ENCODE results near the gene ENTR1. TPM values are rescaled to one million over a fixed set of nuclear protein-coding genes. Genes with fewer than 3 reads are reported as not detected.

ENTR1 gene
- total RNA-seq, 4 donors from 2014 or later, result 23.3 to 42.0 (median 33.2) TPM

DNA sequence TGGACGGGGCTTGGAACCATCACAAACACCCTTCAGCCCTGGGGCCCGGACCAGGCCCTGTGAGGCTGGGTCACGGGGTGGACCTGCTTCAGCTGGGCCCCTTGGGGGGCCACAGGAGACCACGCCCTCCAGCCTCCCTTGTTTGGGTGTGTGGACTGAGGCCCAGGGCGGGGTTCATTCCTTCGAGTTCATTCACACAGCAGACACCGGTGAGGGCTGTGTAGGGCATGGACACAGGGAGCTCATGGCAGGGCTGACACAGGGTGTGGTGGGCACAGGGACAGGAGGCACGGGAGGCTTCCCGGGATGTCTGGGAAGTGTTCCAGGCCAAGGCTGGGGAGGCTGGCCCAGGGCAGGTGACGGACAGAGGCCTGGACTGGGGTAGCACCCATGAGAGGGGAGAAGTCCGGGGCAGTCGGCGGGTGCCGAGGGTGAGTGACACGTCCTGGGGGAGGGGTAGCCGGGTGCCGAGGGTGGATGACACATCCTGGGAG, 55.8 kb downstream of the ENTR1 start:
- TF ChIP-seq, protein P1, sequence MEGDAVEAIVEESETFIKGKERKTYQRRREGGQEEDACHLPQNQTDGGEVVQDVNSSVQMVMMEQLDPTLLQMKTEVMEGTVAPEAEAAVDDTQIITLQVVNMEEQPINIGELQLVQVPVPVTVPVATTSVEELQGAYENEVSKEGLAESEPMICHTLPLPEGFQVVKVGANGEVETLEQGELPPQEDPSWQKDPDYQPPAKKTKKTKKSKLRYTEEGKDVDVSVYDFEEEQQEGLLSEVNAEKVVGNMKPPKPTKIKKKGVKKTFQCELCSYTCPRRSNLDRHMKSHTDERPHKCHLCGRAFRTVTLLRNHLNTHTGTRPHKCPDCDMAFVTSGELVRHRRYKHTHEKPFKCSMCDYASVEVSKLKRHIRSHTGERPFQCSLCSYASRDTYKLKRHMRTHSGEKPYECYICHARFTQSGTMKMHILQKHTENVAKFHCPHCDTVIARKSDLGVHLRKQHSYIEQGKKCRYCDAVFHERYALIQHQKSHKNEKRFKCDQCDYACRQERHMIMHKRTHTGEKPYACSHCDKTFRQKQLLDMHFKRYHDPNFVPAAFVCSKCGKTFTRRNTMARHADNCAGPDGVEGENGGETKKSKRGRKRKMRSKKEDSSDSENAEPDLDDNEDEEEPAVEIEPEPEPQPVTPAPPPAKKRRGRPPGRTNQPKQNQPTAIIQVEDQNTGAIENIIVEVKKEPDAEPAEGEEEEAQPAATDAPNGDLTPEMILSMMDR (IDR thresholded peaks at IDR 0.05; ENCODE audit: low read depth), result no peak

DNA sequence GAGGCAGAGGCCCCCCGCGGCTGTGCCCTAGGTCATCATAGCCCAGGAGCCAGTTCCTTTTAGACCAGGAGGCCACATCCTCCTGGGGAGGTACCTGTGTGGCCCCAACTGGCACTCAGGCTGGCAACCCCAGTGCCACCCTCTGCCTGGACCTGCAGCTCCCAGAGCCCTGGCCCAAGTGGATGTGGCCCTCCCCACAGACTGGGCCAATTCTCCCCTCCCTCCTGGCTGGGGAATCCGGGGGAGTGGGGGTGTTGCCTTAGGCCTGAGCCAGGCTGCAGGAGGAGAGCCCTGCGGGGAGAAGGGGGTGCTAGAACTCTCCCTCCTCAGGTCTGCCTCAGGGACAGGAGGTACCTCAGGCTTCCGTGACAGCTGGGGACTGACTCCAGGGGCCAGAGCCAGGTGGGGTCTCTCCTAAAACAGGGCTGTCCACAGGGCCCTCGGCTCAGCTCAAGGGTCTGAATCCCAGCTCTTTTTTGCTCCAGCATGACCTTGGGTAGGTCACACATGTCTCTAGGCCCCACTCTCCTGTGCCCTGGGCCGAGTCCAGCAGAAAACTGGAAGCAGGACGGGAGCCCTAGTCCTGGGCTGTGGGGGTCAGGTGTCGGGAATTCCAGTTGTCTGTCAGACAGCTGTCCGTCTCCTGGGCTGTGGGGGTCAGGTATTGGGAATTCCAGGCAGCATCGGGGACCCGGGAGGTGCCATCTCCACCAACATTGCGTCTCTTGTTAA, 56.5 kb downstream of the ENTR1 start:
- TF ChIP-seq, protein P1 (IDR thresholded peaks at IDR 0.05; ENCODE audit: low read depth), result no peak

DNA sequence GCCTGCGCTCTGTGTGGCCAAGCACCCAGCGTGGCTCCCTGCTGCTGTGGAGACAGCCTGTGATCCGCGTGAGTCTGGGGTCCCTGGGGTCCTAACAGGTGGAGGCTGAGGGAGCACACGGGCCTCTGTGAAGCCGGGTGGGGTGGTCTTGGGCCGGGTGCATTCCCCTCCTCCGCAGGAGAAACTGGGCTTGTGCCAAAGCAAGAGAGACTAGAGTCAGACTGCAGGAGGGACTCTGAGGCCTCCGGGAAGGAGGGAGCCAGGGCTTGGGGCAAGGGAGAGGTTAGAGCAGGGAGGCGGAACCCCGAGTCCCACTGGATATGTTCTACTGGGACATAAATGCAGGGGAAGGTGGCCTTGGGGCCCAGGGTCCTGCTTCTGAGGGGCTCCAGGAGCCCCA, 57.3 kb downstream of the ENTR1 start:
- TF ChIP-seq, protein P1 (IDR thresholded peaks at IDR 0.05; ENCODE audit: low read depth), result no peak

DNA sequence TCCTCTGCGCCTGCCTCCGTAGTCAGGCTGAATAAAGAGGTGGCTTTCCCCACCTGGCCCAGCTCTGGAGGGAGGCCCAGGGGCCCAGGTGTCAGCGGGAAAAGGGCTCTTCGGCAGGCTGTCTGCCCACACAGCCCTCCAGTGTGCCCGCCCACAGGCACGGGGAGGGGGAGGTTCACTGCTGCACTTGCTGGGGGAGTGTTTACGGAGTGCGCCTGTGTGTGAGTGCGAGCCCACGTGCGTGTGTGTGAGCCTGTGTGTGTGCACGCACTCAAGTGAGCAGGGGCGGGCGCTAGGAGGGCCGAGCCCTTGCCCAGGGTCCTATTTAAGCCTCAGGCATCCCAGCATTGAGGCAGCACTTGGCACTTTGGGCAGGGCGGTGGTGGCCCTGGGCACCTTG, 57.7 kb downstream of the ENTR1 start:
- TF ChIP-seq, protein P1 (IDR thresholded peaks at IDR 0.05; ENCODE audit: low read depth), result no peak

Other genes starting within 250 kb of the ENTR1 start
- gene LHX3, start 205.5 kb downstream of the ENTR1 start, total RNA-seq, result not detected
- gene QSOX2, start 164.8 kb downstream of the ENTR1 start, total RNA-seq, result 1 to 10 TPM; 3.7 to 5.3 (median 4.5) TPM
- gene CCDC187, start 106.5 kb downstream of the ENTR1 start, total RNA-seq, result not detected
- gene GPSM1, start 83.1 kb downstream of the ENTR1 start, total RNA-seq, result 1 to 10 TPM; 2.1 to 5.8 (median 4.1) TPM
- gene DNLZ, start 46.9 kb downstream of the ENTR1 start, total RNA-seq, result 10 to 100 TPM; 10.7 to 36.1 (median 20.1) TPM
- 1 to 10 TPM in 3 of 4 donors, under 1 TPM in 1; 0.75 to 6.5 (median 3.3) TPM for gene CARD9, start 36.9 kb downstream of the ENTR1 start, total RNA-seq
- 10 to 100 TPM in 1 of 4 donors, 1 to 10 TPM in 3; 2.4 to 10.4 (median 3.7) TPM for gene SNAPC4, start 10.4 kb downstream of the ENTR1 start, total RNA-seq
- gene PMPCA, start within 50 bp of the ENTR1 start, total RNA-seq, result 10 to 100 TPM; 14.8 to 33.3 (median 29.8) TPM
- 10 to 100 TPM in 1 of 4 donors, 1 to 10 TPM in 3; 4.4 to 12.8 (median 5.0) TPM for gene INPP5E, start 29.2 kb upstream of the ENTR1 start, total RNA-seq
- 10 to 100 TPM; 39.0 to 65.4 (median 52.9) TPM for gene SEC16A, start 72.4 kb upstream of the ENTR1 start, total RNA-seq
- gene NOTCH1, start 135.4 kb upstream of the ENTR1 start, total RNA-seq, result 10 to 100 TPM; 18.0 to 94.4 (median 21.3) TPM